Activated CD4-positive, alpha-beta T cell treated with anti-CD3 and anti-CD28 coated beads, Interleukin-10, Interleukin-2, amounts not matched to agents 100 ng/mL and 50 ng/mL, durations not matched to agents 16 hours and 8 hours (primary cell): ENCODE data around the gene ERP44.
"Not testable (repeated sequence)": the region's sequence is repeated elsewhere in the genome, so short reads cannot be mapped to it uniquely, and the experiment has no call there.

Experiments used
- DNase-seq: peaks from one replicate; pipeline ENCODE4 v3.0.0-alpha.2; 2020

The ERP44 gene

DNA sequence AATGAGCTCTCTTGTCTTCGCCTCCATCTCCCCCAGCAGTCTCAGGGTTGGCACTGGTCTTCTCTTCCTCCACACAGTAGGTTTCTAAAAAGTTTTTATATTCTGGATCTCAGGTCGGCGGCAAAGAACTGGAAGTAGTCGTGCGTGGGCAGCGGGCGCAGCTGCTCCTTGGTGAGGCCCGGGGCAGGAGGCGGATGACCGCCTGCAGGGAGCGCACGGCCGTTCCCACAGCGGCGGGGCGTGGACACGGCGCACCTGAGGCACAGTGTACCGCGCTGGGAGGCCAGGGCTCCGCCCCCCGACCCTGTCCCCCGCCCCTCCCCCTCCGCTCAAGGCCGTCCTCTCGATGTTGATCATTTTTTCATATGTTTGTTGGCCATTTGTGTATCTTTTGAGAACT is 99.9 kb downstream of the ERP44 start:
- DNase-seq: no peak

- no peak for DNase-seq
Measured at GRCh38 chr9:99998266-99998665, 100.5 kb downstream of the ERP44 start.

GRCh38 chr9:99990508-99990907 is 108.3 kb downstream of the ERP44 start:
- DNase-seq: not testable (repeated sequence)

DNA sequence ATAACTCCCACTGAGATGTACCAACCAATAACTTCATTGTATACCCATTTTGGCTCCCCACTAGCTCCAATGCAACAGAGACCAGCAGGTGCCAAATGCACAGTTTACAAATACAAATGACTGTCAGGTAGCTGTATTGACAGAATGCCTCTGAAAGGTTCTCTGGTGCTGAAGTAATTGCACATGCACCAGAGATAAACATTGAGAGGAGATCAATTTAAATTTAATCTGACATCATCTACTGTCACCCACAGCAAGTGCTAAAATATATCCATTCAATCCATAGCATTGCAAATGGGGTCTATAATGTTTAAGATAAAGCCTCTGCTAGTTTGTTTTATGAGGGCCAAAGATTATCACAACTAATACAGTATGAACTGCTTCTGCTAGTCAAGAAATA is 112.2 kb downstream of the ERP44 start:
- DNase-seq: no peak

GRCh38 chr9:99980598-99980997 is 118.2 kb downstream of the ERP44 start:
- DNase-seq: no peak

GRCh38 chr9:99978221-99978620 is 120.6 kb downstream of the ERP44 start:
- no peak for DNase-seq

GRCh38 chr9:99977033-99977792 is 121.6 kb downstream of the ERP44 start:
- no peak for DNase-seq

DNA sequence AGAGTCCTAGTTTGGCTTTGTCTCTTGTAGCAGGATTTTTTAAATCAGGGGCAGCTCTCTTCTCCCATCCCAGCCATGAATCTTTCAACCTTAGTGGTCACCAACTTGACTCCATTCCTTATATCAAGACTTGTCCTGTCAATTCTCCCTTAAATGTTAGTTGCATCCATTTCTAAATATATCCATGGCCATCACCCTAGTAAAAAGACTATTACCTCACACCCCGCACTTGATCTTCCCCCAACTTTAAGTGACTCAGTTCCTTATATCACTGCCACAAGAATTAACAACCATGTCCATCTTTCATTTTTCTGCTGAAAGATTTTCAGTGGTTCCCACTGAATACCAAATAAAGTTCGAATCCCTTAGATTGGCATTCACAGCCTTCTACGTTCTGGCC is 125.3 kb downstream of the ERP44 start:
- DNase-seq: no peak

DNA sequence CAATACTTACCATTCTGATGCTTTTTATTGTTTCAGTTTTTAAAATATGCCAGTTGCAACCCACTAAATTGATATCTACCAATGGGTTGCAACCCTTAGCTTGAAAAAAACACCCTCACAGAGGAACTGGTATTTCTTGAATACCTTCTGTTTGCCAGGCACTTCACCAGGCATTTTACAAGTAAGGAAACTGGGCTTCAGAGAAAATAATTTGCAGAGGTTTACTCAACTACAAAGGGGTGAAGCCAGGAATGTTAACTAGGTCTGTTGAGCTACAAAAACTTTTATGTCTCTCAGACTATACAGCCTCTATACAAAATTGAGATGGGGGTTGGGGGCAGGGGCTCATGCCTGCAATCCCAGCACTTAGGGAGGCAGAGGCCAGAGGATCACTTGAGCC is 127.4 kb downstream of the ERP44 start:
- DNase-seq: no peak

DNA sequence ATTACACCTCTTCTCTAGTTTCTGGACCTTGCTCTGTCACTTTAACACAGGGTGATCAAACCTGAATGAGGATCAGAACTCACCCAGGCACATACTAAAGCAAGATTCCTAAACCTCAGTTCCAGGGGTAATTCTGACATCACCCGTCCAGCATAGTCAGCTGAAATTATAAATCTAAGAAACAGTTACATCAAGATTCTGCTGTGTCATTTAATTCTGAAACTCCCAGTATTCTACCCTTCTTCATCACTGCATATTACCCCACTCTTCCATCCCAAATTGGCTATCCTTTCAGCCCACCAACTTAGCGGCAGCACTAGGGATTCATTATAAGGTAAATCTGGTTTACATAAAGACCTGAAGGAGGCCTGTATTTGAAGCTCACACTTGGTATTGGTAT is 128.3 kb downstream of the ERP44 start:
- DNase-seq: no peak

DNA sequence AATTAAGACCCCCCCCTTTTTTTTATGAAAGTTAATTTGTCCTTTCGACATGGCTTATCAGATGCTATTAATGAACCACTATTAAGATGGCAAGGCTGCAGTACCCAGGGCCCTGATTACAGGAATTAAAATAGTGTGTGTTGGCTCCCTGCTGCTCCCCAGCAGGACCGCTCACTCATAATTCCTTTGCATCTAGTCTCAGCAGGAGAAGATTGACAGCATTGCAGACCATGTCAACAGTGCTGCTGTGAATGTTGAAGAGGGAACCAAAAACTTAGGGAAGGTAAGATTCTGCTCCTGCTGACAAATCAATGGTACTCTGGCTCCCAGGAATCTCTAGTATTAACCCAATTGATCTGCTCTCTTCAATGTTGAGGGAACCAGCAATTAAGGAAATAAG is 131.3 kb downstream of the ERP44 start:
- no peak for DNase-seq

GRCh38 chr9:99966716-99967115 is 132.1 kb downstream of the ERP44 start:
- no peak for DNase-seq

DNA sequence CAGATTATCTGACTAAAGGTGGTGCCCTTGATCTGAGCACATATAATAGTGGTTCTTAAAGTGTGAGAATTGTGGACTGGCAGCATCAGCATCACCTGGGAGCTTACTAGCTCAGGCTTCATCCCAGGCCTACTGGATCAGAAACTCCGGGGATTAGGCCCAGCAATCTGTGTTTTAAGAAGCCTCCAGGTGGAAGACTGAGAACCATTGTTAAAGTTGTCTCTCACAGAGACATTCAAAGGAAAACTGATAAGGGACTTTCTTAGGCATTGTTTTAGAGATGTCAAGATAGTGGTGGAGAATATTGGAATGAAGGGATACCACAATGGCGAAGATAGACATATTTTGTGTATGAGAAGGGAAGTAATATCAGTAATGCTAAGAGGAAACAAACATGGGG is 132.8 kb downstream of the ERP44 start:
- DNase-seq: no peak

- DNase-seq: no peak
Measured at GRCh38 chr9:99964336-99964735, 134.5 kb downstream of the ERP44 start.

DNA sequence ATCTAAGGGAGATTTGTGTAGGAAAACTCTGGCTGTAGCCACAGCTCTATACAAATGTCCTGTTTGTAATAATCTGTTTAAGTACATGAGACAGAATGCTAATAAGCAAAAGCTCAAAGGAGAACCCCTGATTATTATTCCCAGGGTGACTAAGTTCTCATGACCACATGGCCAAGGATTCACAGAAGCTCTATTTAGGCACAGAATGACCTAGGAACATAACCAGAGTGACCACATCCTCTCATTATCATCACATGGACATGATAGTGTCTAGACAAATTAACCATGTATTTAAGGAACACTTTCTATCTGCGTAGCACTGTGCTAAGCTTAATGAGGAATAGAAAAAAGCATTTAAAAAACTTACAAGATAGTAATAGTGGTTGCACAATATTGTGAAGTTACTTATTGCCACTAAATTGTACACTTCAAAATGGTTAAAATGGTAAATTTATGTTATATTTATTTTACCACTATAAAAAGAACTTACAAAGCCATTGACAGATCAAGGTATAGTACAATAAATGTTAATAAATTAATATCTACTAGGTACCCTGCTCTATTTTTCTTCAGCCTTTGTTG is 136.0 kb downstream of the ERP44 start:
- no peak for DNase-seq

DNA sequence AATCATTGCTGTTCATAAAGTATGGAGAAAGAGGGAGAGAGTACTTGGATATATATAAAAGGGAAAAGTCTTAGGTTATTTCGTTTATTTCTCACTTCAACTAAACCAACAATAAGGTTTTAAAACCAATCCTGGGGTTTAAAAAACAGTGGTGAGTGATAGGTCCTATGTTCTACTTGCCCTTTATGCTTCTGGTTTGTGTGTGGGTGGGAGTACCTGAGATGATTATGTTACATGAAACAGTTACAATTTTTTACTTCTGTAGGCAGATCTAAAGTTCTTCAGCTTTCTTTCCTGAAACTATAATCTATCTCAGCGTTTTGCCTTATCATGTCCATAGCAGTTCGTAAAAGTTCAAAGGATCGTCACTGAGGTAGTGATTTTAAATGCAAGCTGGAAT is 143.2 kb downstream of the ERP44 start:
- no peak for DNase-seq

DNA sequence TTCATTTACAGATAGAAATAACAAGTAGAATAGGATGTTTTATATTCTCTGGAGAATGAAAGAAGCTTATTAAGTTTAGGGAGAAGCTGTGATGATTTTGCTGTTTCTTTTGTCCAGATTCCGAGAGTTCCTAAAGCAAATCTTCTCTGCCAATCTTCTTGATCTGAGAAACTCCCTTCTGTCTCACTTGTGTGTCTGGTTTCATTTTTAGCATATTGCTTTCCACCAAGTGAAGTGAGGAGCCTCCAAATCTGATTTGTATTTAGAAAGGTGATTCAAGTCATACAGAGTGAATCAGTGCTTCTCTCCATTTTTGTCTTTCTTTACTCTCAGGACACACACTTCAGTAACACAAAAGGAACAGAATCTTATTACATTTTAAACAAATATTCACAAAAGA is 144.0 kb downstream of the ERP44 start:
- peak; percentile 71 for DNase-seq

GRCh38 chr9:99953861-99954507 is 144.8 kb downstream of the ERP44 start:
- DNase-seq: peak; percentile 47

DNA sequence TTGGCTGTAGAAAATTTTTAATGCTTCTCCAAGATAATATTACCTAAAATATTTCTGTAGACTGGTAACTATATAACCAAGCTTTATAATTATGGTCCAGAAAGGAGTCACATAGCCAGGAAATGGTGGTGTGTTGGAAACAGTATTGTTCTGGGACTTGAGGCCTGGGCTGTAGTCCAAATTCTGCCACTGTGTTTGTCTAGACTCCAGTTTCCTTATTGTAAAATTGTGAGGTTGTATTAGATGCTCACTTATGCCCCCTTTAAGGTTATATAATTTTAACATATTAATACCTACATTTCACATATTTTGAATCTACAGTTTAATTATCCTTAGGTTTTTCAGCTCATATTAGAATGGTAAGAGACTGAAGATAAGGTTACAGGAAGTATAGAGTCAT is 149.9 kb downstream of the ERP44 start:
- no peak for DNase-seq

DNA sequence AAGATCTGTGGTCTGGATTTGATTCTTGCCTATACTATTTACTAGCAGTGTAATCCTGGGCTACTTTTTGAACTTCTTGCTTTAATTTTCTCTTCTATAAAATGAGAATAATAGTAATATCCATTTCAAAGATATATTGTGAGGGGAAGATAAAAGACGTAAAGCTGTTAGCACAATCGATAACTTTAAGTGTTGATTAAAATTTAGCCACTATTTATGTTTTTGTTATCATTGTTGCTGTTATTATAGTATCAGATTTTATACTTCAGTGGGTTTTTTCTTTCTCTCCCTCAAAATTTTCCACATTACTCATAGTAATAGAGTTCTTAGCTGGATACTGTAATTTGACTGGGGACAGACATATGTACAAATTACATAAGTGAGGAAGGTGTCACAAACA is 150.3 kb downstream of the ERP44 start:
- DNase-seq: no peak

DNA sequence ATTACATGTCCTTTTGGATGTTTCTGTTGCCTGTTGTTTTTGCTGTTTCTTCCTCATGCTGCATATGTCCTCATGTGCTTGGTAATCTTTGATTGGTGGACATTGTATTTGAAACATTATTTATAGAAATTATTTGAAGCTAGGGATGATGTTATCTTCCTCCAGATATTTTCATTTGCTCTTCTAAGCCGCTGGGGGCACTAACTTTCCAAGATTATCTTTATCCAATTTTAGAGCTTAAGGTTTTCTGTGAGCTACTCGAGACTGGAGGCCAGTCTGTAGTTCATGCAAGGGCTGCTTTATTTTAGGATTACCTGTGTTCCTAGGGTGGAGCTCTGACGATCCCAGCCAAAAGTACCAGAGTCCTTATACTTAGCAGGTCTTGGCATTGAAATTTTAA is 151.4 kb downstream of the ERP44 start:
- no peak for DNase-seq

DNA sequence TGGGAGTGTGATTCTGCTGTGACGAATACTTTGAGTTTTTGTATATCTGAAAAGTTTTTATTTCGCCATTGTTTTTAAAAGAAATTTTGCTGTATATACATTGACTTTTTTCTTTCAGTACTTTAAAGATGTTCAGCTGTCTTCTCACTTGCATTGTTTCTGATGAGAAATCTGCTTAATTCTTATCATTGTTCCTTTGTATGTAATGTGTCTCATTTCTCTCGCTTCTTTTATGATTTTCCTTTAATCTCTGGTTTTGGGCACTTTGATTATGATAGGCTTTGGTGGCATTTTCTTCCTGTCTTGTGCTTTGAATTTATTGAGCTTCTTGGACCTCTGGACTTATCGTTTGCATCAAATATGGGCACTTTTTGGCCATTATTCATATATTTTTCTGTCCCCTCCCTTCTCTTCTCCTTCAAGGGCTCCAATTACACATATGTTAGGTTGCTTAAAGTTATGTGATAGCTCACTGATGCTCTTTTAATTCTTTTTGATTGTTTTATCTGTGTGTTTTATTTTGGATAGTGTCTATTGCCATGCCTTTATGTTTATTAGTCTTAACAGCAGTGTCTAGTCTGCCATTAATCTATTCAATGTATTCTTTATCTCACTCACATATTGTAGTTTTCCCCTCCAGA is 161.7 kb downstream of the ERP44 start:
- no peak for DNase-seq

DNA sequence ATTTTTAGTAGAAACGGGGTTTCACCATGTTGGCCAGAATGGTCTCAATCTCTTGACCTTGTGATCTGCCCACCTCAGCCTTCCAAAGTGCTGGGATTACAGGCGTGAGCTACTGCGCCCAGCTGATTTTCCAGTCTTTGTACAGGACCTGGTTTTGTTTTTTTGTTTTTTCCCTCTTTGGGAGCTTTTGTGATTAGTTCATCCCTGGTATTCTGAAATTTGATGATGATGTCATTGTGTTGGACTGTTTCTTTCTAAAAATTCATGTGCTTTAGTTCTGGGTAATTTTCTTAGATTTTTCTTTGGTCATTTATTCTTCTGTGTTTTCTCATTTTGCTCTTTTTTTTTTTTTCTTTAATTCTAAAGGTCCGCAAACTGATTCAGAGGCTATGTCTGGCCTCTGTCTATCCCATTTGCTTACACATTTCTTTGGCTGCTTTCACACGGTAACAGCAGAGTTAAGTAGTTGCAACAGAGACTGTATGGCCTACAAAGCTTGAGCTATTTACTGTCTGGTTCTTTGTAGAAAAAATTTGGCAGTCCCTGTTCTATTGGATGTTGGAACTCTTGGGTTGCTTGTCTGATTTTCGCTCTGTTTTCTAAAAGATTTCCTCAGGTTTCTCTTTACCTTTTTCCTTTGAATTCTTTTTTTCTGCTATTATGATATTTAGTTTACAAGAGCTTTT is 167.5 kb downstream of the ERP44 start:
- no peak for DNase-seq
